AG20443 (cell line): ENCODE results near the gene BCL10.
A peak's percentile ranks its signal among the peaks of the same experiment; 100 is the strongest.

Experiments
- DNase-seq: peaks from one replicate; pipeline ENCODE4 v3.0.0; 2012; ENCODE audit warnings: low spot score, mixed read lengths

Gene BCL10

DNA sequence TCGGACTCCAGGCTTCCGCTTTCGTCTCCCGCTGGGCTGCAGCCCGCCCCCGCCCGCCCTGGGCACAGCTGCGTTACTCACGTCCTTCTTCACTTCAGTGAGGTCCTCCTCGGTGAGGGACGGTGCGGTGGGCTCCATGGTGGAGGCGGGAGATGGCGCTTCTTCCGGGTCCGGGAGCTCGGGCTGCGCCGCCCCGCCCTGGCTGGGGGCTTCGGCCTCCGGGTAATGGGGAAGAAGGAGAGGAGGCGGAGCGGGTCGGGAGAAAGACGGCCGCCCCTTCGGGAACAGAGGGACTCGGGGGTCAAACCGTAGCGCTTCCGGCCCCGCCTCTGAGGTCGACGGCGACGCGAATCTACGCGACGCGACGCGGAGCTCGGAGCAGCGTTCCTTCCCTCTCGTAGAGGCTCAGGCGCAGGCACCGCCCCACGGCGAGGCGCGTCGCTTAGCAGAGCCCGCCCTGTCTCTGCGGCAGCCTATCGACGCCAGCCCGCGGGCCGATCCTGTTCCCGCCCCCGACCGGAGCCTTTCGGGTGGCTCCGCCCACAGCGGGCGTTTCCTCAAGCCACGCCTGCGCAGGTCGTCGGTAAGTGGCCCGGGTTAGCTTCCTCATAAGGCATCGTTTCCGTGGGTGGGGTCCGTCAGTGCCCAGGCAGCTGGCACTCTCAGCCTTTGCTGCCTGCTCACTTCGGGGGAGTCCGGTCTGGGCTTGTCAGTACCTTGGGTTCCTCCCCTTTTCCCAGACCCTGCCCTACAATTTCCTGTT, at the start of gene BCL10:
TSS of gene BCL10 (minus strand) at position 418 of the 763 bp plus-strand sequence. CDS start at position 138, 280 bp downstream.
- DNase-seq, result peak; percentile 97

DNA sequence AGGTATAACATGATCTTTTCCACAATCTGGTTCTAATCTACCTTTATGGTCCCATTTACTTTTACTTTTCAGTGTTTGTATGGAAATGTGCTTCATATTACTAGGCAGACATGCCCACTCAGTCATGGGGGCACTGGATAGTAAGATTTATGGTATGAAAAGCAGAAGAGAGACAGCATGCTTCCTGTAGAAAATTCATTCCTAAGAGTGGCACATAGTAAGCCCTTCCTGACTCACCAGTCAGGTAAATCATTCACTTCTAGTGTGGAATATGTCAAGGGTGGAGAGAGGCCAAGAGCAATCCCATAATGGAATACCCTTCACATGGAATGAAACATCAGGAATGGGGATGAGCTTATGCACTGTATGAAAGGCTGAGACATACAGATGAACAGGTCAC, 49.5 kb upstream of the BCL10 start:
- no peak for DNase-seq

DNA sequence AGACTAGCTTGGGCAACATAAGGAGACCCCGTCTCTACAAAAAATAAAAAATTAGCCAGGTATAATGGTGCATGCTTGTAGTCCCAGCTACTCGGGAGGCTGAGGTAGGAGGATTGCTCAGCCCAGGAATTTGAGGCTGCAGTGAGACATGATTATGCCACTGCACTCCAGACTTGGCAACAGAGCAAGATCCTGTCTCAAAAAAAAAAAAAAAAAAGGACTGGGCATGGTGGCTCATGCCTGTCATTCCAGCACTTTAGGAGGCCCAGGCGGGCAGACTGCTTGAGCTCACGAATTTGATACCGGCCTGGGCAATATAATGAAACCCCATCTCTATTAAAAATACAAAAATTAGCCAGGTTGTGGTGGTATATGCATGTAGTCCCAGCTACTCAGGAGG, 47.3 kb upstream of the BCL10 start:
- no peak for DNase-seq

DNA sequence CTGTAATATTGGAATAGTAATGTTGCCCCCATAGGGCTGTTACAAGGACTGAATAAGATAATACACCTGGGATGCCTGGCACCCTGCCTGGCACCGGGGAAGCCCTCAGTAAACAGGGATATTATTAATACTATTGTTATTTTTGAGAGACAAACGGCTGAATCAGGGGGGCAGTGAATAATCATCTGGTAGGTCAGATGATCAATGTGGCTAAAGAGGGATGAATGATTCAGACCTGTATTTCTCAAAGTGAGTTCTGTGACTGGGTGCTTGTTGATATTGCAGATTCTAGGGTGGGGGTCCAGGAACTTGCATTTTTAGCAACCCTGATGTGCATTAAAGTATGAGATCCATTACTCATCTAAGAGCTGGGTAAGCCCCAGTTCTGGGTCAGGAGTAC, 46.2 kb upstream of the BCL10 start:
- DNase-seq, result no peak

DNA sequence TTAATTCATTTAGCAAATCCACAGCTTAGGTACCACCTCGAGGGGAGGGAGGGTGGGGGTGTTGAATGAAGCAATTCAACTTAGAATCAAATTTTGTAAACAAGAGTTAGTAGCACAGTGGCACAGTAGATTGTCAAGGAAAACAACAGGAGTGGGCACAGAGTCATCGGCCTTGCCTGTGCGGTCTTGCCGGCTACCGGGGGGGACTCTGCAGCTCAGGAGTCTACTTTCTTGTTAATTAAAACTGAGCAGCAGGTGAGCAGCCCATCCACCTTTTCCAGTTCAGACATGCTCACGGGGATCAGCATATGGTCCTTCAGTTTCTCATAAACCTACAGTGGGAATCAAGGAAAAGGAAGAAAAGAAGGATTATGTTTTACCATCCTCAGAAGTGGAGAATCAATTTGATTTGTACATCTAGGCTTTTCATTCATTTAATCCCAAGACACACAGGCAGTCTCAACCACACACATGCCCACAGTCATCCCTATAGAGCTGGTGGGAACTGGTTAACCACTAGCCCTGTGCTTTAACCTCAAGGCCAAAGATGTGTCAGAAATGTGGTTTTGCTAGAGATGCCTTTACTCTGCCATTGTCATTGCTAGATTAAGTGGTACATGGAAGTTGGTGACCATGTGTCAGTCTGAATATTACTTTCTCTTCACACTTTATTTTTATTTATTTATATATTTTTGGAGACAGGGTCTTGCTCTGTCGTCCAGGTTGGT, 45.0 kb upstream of the BCL10 start:
- DNase-seq, result no peak

DNA sequence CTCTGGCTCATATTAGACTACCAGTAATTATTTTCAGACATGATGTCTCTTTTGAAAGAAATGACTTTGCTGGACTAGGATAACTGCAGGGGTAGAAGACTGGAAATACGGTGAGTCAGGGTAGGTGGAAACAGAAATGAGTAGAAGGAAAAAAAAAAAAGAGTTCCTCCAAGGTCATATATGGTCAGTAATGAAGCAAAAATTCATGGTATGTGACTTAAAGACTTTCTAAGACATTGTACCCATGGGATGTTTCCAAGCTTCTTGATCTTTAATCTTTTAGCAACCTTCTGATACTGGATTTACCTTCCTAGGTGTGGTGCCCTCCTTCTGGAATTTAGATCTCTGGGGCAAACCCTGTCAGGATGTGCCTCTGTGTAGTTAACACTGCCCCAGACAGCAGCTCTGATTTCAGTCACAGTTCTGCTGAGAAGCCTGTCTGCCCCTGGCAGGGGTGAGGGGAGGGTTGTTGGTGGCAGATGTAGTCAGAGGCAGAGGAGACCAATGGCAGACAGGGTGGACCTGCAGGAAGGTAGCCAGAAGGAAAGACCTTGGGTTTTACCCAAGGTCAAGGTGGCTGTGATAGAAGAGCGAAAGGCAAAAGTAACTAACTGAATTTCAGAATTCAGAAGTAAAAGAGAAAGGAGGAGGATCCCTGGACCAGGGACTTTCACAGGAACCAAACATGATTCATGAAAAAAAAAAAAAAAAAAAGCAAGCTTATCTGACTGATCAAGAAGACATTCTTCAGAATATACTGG, 44.1 kb upstream of the BCL10 start:
- no peak for DNase-seq

DNA sequence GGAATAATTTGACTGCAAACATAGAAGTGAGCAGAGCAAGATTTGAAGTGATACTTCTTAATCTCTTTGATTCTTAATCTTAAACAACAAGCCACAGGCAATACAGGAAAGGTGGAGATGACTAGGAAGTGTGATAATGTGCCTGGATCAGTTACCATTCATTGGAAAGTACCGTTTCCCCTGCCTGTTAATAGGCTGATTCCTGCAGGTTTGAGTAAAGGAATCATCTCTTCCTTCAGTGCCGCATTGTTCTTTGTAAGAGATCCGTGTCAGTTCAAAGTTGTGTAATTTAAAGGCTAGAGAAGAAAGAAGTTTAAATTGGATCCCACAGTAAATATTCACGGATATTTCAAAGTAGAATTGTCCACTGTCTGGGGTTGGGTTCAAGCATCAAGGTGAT, 43.5 kb upstream of the BCL10 start:
- no peak for DNase-seq

DNA sequence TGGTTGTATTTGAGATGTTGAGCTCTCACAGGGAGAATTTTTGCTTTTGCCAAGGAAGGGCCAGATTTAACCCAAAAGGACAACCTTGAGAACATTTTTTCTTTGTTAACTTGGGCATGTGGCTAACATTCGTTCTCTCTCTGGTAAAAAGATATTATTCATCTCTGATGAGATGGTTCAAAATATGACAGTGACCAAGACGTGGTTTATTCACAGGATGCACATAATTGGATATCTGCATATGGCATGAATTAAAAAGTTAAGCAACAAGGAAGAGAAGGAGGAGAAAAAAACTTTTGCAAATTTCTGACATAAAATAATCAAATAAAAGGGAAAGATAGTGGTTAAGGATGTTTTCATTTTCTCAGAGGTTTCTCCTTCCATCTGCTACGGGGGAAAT, 43.1 kb upstream of the BCL10 start:
- DNase-seq, result no peak

DNA sequence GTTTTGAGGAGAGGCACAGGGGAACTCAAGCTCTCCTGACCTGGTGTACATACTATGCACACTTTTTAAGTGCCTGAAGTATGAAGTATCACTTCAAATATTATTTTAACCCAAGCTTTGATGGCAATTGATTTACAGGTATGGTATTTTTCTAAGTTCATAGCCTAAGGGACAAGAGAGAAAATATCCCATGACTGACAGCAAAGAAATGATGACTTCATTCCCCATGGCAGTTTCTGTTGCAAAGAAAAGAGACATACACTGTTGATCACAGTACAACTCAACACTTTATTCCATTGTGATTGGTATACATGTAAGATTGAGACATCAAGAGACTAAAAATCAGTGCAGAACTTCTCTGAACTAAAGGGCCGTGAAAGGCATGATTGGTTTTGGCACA, 41.8 kb upstream of the BCL10 start:
- DNase-seq, result no peak

DNA sequence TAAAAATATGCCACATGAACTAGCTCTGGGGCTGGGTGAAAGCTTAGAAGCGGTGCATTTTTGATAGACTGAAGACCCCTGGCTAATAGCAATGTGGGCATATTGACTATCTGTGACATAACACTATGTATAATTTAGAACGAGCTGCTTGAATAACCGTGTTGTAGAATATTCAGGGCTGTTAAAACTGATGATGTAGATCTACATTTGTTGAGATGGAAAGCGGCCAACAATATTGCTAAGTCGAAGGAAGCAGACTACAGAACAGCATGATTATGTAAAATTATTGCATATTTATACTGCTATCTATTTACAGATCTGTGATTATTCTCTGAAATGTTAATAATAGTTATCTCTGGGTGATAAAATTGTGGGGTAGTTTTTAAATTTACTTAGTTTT, 41.1 kb upstream of the BCL10 start:
- no peak for DNase-seq

DNA sequence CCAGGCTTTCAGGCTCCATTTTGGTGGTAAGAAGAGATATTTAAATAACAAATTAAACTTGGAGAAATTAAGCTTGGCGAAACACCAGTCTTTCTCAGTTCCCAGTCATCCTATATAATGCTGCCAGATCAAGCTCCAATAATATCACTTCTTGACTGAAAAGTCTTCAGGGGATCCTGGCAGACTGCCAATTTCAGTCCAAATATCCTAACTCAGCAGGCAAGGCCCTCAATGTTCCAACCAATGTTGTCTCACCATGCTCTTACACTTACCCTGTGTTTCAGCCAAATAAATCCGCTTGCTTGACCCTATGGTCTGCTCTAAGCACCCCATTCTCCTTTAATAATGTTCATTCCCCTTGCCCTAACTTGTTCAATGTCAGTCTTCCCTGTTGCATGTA, 39.9 kb upstream of the BCL10 start:
- DNase-seq, result no peak

DNA sequence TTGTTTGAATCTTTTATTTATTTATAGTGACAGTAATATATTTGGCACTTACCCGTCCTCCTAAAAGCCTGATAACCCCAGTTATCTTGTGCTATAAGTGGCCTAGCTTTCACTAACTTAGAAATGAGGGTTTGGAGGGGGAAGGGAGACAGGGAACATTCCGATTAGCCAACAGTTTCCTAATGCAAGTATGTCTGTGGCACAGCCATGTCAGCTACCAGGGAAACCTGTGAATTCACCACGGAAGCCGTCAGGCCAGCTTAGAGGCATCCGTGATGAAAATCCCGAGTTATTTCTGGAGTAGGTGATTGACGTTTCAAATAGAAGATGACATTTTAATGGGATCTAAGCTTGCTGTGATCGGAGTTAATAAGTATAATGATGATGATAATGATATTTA, 39.4 kb upstream of the BCL10 start:
- DNase-seq, result no peak

DNA sequence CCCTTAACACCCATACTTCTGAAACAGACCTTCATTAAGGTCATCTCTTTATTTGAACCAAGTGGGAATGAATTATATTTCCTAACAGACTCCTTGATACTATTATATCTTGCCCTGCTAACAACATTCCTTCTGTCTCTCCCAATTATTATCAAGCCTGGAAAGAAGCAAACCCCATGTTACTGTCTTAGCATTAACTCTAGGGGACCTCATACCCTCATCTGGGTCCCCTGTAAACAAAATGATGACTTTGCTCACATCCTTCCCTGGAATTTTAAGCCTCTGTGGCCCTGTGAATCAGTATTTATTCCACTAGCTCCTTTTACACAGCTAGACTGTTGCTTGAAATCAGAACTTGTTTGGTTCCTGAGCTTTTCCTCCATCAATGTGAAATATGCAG, 38.3 kb upstream of the BCL10 start:
- peak; percentile 32 for DNase-seq

DNA sequence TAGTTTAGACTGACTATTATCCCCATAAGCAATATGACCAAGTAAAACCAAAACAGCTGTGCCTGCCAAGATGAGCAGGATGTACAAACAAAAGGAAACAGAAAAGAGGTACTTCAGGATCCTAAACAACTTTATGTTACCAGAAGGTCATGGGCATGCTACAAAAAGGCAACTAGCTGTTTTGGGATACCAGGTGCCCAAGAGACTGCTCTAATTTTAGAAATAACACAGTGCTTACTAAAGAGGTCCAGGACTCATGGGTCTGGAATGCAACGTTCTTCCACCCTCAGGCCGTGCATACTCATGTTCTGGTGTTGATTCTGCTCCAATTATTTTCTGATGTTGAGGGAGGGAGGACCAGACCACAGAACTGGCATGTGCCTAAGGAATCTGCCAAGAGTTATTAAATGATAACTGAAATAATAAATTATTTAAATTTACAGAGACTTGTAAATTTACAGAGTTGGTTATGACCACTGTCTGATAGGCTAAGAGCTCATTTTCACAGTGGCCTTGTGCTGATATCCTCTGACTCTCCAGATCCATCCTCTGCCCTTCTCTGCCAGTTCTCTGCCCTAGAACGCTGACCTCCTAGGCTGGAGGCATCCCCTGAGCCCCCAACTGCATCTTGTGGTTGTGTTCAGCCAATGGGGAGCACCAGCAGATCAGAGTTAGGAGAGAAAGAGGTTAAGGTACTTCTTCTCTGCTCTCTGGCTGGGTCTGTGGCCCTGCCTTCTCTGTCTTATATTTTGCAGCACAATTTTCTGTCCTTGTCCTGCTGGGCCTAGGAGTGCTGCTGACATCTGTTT, 37.7 kb upstream of the BCL10 start:
- peak; percentile 81 for DNase-seq

DNA sequence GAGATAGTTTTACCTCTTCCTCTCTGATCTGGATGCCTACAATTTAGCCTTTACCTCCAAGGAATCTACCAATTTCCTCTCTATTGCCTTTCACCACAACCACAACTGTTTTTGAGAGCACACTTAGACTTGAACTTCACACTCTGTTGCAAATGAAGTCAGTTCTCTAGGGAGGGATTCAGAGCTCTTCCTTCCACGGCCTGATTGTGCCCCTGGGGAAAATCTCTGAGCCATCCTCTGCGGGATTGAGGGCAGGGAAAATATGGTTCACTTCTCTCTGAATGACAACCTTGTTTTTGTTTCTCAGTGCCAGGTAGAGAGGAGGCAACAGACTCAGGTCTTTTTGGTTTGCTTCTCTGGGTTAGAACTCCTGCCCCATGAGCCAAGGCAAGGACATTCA, 35.4 kb upstream of the BCL10 start:
- no peak for DNase-seq

DNA sequence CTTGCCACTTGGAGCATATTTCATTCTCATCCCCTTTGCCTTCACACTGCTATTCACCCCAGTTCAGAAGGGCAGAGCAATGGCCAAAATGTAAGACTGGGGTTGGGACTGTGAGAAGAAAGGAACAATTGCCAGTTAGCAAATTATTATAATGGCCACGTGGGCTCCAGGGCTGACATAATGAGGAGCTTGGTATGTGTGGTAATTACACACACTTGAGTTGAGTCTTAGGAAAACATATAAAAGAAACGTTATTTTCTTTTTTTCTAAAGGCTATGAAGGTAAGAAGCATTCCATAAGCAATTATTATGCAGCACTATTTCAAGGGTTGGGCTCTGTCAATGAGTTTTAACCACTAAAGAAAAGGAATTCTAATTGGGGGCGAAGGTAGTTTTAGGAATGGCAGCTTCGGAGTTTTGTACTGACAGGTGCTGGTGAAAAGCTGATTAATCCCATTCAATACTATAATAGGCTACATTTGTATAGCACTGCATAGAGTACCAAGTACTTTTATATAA, 32.5 kb upstream of the BCL10 start:
- no peak for DNase-seq

DNA sequence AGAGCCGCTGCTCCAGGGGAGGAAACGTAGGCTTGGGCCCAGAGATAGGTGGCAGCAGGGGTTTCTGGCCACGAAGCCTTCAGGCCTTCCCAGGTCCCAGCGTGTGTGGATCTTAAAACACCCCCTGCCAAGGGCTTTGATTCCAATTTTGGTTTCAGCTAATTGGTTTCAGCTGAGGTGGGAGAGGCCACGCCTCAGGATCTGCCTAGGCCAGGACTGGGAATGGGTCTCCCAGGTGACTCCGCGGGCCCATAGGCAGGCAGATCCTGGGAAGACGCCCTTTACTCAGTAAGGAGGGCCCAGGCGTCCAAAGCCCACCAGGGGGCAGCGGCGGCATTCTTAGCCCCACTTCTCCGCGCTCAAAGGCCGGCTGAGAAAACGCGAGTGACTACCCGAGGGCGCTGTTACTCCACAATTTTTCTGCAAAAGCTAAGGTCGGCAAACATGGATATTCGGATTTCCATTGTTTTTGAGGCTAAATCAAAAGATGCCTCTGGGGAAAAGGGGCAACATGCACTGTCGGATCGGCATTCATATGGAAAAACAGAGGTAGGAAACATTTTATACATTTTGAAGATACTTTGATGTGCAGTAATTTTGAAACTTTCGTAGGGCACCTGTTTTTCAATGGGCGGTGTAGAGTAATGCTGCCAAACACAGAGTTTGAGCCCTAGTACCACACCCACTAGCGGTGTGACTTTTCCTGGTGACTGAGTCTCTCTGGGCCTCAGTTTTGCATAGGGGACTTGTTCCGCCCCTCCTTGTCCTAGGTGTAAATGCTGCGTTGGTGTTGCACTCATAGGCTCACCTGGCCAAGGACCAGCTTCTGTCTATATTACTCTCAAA, 31.8 kb upstream of the BCL10 start:
- DNase-seq, result peak; percentile 85

DNA sequence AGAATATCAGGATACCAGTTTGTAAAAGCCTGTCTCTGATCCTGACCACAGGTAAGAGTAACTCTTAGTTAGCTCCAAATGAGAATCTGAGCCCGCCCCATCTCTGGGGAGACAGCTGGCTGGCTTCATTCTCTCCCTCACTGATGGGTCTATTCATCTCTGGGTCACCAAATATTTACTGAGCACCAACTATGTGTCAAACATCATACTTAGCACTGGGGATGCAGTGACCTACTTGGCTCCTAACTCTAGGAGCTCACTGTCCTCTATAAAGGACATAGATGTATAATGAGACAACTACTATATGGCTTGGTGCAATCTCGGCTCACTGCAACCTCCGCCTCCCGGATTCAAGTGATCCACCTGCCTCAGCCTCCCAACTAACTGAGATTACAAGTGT, 29.8 kb upstream of the BCL10 start:
- DNase-seq, result no peak

DNA sequence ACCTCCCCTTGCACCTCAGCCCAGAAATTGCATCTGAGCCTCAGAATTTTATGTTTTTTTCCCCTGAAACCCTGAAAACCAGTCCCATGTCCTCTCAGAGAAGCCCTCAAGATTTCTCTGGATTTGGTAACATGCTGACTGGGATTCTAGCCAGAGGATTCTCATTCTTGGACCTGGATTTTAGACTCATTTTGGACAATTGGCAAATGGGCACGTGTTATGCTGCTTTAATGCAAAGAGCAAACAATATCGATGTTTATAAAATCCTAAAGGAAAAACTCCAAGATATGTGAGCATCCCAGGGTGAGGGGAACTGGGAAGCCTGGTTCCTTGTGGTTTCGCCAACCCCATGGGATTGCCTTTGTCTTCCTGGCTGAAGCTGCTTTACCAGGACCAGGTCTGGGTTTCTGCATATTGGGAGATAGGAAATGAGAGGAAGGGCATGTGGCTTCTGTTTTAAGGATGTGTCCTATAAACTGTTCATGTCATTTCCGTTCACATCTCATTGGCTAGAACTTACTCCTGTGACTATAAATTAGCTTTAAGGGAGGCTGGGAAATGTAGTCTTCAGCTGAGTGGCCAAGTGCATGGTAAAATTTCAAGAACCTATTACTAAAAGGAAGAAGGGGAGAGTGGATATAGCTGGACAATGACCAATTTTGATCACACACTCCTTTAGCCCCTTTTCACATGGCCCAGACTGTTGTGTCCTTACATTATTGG, 27.2 kb upstream of the BCL10 start:
- DNase-seq, result peak; percentile 25

DNA sequence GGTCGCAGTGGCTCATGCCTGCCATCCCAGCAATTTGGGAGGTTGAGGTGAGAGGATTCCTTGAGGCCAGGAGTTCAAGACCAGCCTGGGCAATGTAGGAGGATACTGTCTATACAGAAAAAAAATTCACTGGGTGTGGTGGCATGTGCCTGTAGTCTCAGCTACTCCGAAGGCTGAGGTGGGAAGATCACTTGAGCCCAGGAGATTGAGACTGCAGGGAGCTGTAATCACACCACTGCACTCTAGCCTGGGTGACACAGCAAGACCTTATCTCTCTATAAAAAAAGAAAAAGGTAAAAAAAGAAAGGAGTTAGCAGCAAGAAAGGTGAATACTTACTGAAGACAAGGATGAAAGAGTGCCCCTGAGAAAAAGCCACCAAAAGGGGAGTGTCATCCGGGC, 23.7 kb upstream of the BCL10 start:
- no peak for DNase-seq
